C4-2B (cell line): ENCODE results near the gene ZFYVE26.

ENCODE experiments used
- H3K27ac ChIP-seq: fragments of 450-650 bp; 2 replicates; pipeline ENCODE4 v1.5.1; 2017
- ZFX ChIP-seq: fragments of 450-650 bp; IDR thresholded peaks from 2 replicates; pipeline ENCODE4 v1.6.1; 2017
- TF ChIP-seq, protein P1 (sequence below): fragments of 450-650 bp; conservative IDR thresholded peaks from 2 replicates; pipeline ENCODE4 v1.5.1; 2017; ENCODE audit warnings: mild to moderate bottlenecking

Gene ZFYVE26

DNA sequence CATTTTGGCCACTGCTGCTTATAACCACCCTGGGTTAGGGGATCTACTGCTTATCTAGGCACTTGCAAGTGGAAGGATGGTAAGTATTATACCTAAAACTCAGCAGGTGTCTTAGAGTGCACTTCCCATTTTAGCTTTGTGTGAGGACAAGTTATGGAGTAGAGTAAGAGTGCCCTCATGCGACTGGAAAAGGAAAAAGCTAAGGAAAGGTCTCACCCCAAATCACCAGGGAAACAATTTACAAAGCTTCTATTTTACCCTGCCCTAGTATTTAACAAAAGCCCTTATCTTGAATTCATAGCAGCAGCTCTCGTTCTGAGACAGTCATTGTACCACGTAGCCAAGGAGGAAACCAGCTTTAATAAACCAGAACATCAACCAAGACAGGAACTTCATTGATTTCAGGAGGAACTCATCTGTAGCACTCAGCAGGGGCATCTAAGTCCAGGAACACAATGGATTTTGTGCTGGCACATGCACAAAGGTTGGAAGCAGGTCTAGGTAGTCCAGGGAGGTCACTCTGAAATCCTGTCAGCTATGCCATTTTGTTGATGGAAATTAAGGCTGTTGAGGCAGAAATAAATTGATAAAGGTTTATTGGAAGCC lies 111.8 kb downstream of the ZFYVE26 start:
- TF ChIP-seq, protein P1, sequence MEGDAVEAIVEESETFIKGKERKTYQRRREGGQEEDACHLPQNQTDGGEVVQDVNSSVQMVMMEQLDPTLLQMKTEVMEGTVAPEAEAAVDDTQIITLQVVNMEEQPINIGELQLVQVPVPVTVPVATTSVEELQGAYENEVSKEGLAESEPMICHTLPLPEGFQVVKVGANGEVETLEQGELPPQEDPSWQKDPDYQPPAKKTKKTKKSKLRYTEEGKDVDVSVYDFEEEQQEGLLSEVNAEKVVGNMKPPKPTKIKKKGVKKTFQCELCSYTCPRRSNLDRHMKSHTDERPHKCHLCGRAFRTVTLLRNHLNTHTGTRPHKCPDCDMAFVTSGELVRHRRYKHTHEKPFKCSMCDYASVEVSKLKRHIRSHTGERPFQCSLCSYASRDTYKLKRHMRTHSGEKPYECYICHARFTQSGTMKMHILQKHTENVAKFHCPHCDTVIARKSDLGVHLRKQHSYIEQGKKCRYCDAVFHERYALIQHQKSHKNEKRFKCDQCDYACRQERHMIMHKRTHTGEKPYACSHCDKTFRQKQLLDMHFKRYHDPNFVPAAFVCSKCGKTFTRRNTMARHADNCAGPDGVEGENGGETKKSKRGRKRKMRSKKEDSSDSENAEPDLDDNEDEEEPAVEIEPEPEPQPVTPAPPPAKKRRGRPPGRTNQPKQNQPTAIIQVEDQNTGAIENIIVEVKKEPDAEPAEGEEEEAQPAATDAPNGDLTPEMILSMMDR, result peak; percentile 94
- TF ChIP-seq ZFX, result no peak
- no peak overlapping the region for H3K27ac ChIP-seq

DNA sequence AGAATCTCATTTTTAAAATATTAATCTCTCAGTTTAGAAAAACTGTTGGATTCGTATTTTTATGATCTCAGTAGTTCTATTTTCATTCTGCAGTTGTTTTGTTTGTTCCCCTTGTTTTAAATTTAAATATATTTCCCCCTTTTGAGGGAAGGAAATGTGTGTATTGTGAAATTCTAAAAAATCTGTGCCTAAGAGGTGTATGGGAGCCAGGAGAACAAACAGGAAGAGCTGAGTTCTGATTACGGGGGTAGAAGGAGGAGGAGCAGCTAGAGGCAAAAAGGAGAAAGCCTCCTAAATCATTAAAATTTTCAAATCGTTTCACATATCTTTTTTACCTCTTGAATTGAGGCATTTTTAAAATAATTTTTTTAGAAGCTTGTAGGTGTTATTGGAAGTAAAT lies 112.4 kb downstream of the ZFYVE26 start:
- TF ChIP-seq, protein P1, result no peak
- TF ChIP-seq ZFX, result no peak
- H3K27ac ChIP-seq, result peak overlapping the region; percentile 33; the same call in 1 of the 2 replicates

DNA sequence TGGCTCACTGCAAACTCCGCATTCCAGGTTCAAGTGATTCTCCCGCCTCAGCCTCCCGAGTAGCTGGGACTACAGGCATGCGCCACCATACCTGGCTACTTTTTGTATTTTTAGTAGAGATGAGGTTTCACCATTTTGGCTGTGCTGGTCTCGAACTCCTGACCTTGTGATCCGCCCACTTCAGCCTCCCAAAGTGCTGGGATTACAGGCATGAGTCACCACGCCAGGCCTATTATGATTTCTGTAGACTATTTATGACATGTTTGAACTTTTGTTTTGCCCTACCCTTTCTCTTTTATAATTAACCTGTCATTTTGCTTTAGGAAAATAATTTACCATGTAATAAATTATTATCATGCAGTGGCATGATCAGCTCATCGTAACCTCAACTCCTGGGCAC lies 114.9 kb downstream of the ZFYVE26 start, which contains the start of gene RDH12:
RDH12 (plus strand) TSS at position 395 of the 400 bp plus-strand sequence. CDS start 20,757 bp downstream, outside the sequence.
- H3K27ac ChIP-seq, result peak within 1 kb of the TSS; percentile 66

DNA sequence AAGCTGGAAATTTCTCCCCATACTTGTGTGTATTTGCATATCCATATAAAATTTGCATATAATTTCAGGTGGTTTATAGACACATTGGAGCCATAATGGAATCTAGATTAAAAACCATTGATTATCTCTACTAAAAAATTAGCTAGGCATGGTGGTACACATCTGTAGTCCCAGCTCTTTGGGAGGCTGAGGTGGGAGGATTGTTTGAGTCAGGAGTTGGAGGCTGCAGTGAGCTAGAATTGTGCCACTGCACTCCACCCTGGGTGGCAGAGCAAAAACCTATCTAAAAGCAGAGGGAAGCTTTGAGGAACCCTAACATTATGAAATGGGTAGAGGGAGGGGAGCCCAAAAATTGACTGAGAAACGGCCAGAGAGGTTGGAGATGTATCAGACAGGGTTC lies 118.2 kb downstream of the ZFYVE26 start:
- no peak overlapping the region for H3K27ac ChIP-seq
- TF ChIP-seq, protein P1, result no peak
- TF ChIP-seq ZFX, result no peak

DNA sequence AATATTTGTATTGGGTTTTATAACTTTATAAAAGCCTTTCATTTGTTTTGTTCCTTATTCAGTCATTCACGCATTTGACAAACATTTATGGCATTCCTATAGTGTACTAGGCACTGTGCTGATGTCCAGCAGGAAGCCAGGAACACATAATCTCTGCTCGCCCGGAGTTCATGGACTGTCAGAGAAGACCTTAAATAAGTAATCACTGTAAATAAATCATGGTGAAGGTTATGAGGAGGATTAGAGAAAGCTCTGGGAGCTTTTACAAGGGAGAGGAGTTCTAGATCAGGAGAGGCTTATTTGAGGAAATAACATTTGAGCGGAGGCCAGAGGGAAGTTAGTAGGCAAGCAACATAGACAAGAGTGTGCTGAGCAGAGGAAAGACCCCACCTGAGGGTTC lies 119.4 kb downstream of the ZFYVE26 start:
- TF ChIP-seq ZFX, result no peak
- TF ChIP-seq, protein P1, result no peak
- no peak overlapping the region for H3K27ac ChIP-seq
